SH-SY5Y (cell line): Measurements from ENCODE around the gene PSMA7.

ENCODE experiments used
- GATA2 ChIP-seq: IDR thresholded peaks from 2 replicates; pipeline ENCODE4 v1.6.1; 2011; ENCODE audit warnings: mild to moderate bottlenecking, low read depth, low read length
- GATA3 ChIP-seq: IDR thresholded peaks from 2 replicates; pipeline ENCODE4 v1.6.1; 2011; ENCODE audit warnings: low read depth, mild to moderate bottlenecking, low read length, moderate library complexity

The PSMA7 gene

GRCh38 chr20:62119115-62119514 is 24.1 kb downstream of the PSMA7 start:
- TF ChIP-seq GATA3, result no peak
- TF ChIP-seq GATA2, result no peak

GRCh38 chr20:62118113-62119043 is 24.8 kb downstream of the PSMA7 start:
- TF ChIP-seq GATA2 (no peak), GATA3 (no peak)

GRCh38 chr20:62117658-62118057 is 25.5 kb downstream of the PSMA7 start:
- TF ChIP-seq GATA3 (no peak), GATA2 (no peak)

GRCh38 chr20:62117362-62117646 is 25.9 kb downstream of the PSMA7 start:
- TF ChIP-seq GATA2, result peak; percentile 68
- TF ChIP-seq GATA3, result no peak

GRCh38 chr20:62116558-62117361 is 26.4 kb downstream of the PSMA7 start:
- TF ChIP-seq GATA3, result no peak
- no peak for TF ChIP-seq GATA2

- no peak for TF ChIP-seq GATA3
- TF ChIP-seq GATA2, result no peak
These were observed 28.3 kb downstream of the PSMA7 start for GRCh38 chr20:62114894-62115293.

GRCh38 chr20:62112368-62112767 is 30.8 kb downstream of the PSMA7 start:
- TF ChIP-seq GATA3, result no peak
- TF ChIP-seq GATA2, result no peak

- no peak for TF ChIP-seq GATA3
- no peak for TF ChIP-seq GATA2
These were observed 32.0 kb downstream of the PSMA7 start for GRCh38 chr20:62111148-62111547.

GRCh38 chr20:62105592-62105991 is 37.6 kb downstream of the PSMA7 start:
- TF ChIP-seq GATA3 (no peak), GATA2 (no peak)

GRCh38 chr20:62104791-62105345 is 38.3 kb downstream of the PSMA7 start:
- no peak for TF ChIP-seq GATA2
- TF ChIP-seq GATA3, result no peak

- TF ChIP-seq GATA3 (no peak), GATA2 (no peak)
These were observed 38.9 kb downstream of the PSMA7 start for GRCh38 chr20:62104234-62104789.

GRCh38 chr20:62103508-62104233 is 39.5 kb downstream of the PSMA7 start:
- TF ChIP-seq GATA2 (no peak), GATA3 (no peak)

GRCh38 chr20:62101078-62101477 is 42.1 kb downstream of the PSMA7 start:
- TF ChIP-seq GATA2 (no peak), GATA3 (no peak)

GRCh38 chr20:62097881-62098407 is 45.2 kb downstream of the PSMA7 start:
- TF ChIP-seq GATA2 (no peak), GATA3 (no peak)
